GM21529 (cell line): ENCODE results near the gene RDH8.
"Not testable (repeated sequence)": the region's sequence is repeated elsewhere in the genome, so short reads cannot be mapped to it uniquely, and the experiment has no call there.

Source experiments
- ATAC-seq: cut with Tn5 transposase; IDR thresholded peaks from one replicate; pipeline ENCODE4 v1.9.1; 2021; ENCODE audit not compliant: unreplicated experiment

Gene RDH8

GRCh38 chr19:10005632-10006334, 7.5 kb upstream of the RDH8 start:
- ATAC-seq, result no peak

DNA sequence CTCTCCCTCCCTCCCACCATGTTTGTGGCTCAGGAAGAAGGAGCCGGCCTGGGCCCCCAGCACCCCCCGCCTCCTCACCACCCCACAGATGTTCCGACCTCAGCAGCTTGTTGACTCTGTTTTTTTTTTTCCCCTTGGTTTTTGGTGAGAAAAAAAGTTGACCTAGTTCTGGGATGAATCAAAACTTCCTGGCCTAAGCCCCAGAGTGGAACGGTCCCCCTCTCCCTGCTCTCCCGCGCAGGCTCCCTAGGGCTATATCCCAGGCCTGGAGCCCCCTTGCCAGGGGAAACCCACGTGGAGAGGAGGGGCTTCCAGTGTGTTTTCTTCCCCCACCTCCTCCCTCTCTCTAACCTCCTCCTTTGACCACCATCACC, 7.0 kb upstream of the RDH8 start:
- ATAC-seq, result no peak

DNA sequence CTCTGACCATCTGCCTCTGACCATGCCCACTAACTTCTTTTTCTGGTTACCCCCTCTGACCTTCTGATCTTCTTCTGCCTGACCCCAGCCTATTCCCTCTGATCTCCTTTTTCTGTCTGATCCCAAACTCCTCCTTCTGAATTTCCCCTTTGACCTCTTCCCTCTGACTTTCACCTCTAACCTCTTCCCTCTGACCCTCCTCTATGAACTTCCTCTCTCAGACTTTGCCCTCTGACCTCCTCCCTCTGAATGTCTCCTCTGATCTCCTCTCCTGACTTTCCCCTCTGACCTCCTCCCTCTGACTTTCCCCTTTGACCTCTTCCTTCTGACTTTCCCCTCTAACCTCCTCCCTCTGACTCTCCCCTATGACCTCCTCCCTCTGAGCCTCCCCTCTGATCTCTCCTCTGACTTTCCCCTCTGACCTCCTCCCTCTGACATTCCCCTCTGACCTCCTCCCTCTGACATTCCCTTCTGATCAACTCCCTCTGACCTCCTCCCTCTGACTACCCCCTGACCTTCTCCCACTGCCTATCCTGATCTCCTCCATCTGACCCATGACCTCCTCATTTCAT, 6.4 kb upstream of the RDH8 start:
- ATAC-seq, result no peak

DNA sequence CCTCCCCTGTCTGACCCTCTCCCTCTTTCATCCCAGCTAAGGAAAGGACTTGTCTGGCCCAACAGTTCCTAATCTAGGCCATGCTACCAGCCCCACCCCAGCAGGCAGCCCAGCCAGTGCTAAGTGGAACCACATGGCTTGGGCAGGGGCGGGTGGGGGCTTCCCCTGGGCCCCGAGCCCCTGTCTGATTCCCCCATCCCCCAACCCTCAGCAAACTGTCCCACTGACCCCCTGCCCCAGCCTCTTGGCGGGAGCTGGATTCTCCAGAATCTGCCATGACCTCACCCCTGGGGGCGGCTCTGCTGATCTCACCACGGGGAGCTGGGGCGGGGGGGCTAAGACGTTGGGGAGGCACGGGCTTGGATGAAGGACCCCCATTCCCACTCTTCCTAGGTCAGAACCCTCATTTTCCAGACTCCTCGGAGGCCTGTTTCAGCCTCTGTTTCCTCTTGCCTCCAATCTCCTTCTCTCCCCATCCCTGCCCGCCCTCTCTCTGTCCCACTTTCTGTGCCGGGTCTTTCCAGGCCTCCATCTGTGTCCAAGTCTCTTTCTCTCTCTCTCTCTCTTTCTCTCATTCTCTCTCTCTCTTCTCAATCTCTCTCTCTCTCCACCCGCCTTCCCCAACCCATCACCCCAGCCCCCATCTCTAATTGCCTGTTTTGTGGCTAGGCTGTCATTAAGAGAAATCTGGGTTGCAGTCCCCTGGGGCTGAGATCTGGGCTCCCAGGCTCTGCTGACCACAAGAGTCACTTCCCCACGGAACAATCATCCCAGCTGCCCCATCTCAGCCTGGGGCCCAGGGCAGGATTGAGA, 5.7 kb upstream of the RDH8 start:
- ATAC-seq, result no peak

GRCh38 chr19:10008184-10008765, 5.0 kb upstream of the RDH8 start:
- ATAC-seq, result no peak

DNA sequence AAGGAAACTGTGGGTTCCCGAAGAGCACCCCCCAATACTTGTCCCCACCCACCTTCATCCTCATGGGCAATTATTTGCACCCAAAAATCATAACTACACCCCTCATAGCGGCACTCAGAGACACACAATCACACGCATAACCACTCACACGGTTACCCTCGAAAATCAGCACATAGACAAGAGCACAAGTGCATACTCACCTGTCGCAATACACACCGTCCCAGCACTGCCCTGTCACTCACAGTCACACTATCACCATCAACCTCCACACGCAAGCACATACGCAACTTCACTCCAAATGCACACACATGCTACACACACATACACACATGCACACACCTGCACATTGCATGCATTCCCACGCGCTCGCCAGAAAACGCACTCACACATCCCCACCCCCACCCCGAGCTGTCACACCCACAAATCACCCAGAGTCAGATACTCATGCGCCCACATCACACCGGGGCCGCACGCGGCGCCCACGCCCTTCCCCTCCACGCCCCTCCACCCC, 3.5 kb upstream of the RDH8 start:
- no peak for ATAC-seq

DNA sequence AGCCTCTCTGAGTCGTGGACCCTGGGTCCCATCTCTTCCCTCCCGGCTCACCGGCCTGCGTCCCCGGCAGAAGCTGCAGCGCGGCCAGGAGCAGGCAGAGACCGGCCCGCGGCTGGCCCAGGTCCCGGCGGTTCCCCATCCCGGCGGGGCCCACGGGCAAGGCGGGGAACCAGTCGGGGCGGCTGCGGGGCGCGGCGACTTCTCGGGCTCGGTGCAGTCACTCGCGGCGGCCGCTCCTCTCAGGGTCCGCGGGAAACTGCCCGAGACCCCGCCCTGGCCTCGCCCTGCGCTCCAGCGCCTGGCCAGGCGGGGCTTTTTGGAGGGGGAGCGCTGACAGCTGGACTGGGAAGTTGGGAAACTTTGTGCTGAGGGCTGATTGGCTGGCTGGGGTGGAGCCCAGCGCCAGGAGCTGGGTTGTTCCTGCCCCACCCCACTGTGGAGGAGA, 3.0 kb upstream of the RDH8 start, which contains the start of gene COL5A3:
Gene COL5A3, minus strand, starts transcription at position 258 of the 445 bp plus-strand sequence. Its CDS starts 119 bp downstream, at position 139.
- no peak for ATAC-seq

- ATAC-seq, result no peak
Measured at GRCh38 chr19:10010939-10011338, 2.3 kb upstream of the RDH8 start.

DNA sequence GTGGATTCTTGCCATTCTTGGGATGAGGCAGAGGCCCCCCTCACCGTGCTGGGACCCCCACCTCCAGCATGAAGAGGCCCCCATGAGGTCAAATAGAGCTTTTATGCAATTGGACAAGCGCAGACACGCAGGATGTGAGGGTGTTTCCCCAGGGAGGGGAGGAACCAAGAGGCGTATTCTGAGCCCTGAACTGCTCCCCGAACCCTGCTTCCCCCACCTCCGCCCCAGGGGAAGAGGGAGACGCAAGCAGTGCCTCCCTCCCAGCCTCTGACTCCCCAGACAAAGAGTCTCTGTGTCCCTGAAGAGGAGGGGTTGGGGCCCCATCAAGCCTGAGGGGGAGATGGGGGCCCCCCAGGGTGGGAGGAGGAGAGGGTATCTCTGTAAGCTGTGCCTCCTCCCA, 1.3 kb upstream of the RDH8 start:
- no peak for ATAC-seq

DNA sequence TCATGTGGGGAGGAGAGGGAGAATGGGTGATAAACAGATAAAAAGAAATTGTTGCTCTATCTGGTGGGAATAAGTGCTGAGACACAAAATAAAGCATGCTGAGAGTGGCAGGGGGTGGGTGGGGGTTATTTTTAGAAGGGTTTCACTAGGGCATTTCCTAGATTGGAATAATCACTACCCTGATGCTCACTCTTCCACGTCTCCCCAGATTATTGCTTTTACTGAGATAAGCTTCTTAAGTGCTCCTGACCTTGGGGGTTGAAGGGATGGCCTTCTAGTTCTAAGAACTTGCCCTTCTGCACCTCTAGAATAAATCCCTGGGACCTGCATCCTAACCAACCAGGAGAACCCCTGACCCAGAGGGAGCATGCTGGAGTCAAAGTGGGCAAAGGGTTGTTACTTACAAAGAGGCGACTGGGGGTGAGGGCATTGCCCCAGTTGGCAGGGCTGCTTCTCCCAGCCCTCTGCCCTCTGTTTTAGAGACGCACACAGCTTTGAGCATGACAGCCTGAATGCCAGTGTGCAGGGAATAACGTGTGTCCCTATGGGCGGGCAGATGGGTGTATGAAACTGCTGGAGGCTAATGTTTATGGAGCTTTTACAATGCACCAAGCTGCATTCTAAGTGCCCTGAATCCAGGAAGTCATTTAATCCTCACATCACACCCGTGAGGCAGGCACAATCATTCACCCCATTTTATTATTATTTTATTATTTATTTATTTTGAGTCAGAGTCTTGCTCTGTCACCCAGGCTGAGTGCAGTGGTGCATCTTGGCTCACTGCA, 743 bp downstream of the RDH8 start:
- no peak for ATAC-seq

GRCh38 chr19:10018263-10018662, 5.0 kb downstream of the RDH8 start:
- ATAC-seq, result no peak

DNA sequence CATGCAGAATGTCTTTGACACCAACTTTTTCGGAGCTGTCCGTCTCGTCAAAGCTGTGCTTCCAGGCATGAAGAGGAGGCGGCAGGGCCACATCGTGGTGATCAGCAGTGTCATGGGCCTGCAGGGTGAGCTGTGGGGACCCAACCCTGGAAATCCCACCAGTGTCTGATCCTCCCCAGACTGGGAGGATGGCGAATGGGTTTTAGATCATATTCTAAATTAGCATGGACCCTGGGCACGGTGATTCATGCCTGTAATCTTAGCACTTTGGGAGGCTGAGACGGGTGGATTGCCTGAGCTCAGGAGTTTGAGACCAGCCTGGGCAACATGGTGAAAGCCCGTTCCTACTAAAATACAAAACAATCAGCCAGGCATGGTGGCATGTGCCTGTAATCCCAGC, 5.5 kb downstream of the RDH8 start:
- ATAC-seq, result no peak

DNA sequence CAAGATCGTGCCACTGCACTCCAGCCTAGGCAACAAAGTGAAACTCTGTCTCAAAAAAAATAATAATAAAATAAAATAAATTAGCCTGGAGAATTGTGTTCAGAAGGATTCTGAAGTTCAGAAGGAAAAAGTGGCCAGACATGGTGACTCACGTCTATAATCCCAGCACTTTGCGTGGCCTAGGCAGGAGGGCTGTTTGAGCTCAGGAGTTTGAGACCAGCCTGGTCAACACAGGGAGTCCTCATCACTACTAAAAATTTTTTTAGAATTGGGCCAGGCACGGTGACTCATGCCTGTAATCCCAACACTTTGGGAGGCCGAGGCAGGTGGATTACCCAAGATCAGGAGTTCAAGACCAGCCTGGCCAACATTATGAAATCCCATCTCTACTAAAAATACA, 6.0 kb downstream of the RDH8 start:
- ATAC-seq, result no peak

- no peak for ATAC-seq
Measured at GRCh38 chr19:10020851-10021250, 7.6 kb downstream of the RDH8 start.

GRCh38 chr19:10021446-10021845, 8.2 kb downstream of the RDH8 start:
- no peak for ATAC-seq

DNA sequence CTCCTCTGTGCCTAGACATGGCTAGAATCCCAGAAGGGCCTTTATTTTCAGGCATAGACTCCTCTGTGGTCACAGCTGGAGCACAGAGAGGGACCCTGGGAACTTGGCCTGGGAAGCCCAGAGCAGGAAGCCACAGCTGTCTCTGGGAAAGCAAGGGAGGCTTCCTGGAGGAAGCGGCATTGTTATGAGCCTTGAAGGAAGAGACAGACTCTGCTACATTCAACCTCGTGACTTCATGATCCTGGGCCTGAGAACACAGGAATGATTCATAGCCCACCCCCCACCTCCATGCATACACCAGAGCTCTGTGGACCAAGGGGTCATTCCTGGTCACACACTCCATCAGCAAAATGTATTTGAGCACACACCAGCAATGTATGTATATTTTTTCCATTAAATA, 8.6 kb downstream of the RDH8 start:
- ATAC-seq, result no peak

- not testable (repeated sequence) for ATAC-seq
Measured at GRCh38 chr19:10023096-10023495, 9.8 kb downstream of the RDH8 start.

DNA sequence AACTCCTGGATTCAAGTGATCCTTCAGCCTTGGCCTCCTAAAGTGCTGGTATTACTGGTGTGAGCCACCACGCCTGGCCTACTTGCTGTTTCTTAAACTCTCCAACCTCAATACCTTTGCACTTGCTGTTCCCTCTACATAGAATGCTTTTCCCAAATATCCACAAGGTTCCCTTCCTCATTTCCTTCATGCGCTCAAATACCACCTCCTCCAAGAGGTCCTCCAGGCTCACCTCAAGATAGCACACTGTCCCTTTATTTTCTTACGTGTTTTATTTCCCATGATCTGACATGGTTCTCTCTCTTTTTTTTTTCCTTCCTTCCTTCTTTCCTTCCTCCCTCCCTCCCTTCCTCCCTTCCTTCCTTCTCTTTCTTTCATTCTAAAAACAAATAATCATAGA, 13.5 kb downstream of the RDH8 start:
- ATAC-seq, result no peak

GRCh38 chr19:10027158-10027997, 14.1 kb downstream of the RDH8 start:
- peak; percentile 72 for ATAC-seq

DNA sequence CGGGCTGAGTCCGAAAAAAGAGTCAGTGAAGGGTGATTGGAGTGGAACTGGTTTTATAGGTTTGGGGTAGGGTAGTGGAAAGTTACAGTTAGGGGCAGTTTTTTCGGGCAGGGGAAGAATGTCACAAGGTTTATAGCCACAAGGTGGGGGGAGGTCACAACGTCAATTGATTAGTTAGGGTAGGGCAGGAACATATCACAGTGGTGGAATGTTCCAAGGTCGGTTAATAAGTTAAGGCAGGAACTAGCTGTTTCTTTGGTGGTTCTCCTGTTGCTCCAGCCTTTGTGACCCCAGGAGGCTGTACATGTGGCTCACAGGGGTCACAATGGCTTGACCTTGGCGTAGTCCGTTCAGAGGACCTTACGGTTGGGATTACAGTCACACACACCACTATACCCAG, 20.3 kb downstream of the RDH8 start:
- ATAC-seq, result no peak
